ENCODE measurements around the gene DCUN1D4.

- TF ChIP-seq POLR2AphosphoS5 (IDR thresholded peaks at IDR 0.05) (no peak), REST (IDR thresholded peaks at IDR 0.05; ENCODE audit: borderline replicate concordance) (no peak), MXI1 (conservative IDR thresholded peaks at IDR 0.05; ENCODE audit: poor library complexity, severe bottlenecking) (no peak), EP300 (conservative IDR thresholded peaks at IDR 0.05; ENCODE audit: poor library complexity, severe bottlenecking) (no peak)
- TF ChIP-seq, protein P1, sequence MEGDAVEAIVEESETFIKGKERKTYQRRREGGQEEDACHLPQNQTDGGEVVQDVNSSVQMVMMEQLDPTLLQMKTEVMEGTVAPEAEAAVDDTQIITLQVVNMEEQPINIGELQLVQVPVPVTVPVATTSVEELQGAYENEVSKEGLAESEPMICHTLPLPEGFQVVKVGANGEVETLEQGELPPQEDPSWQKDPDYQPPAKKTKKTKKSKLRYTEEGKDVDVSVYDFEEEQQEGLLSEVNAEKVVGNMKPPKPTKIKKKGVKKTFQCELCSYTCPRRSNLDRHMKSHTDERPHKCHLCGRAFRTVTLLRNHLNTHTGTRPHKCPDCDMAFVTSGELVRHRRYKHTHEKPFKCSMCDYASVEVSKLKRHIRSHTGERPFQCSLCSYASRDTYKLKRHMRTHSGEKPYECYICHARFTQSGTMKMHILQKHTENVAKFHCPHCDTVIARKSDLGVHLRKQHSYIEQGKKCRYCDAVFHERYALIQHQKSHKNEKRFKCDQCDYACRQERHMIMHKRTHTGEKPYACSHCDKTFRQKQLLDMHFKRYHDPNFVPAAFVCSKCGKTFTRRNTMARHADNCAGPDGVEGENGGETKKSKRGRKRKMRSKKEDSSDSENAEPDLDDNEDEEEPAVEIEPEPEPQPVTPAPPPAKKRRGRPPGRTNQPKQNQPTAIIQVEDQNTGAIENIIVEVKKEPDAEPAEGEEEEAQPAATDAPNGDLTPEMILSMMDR (IDR thresholded peaks at IDR 0.05; ENCODE audit: poor library complexity, severe bottlenecking): no peak
Observed at GRCh38 chr4:51906167-51906958, 63.4 kb downstream of the DCUN1D4 start.

All from neural cell (in vitro differentiated cells).